Esophagus muscularis mucosa (tissue), 4 donors: ENCODE measurements around the gene C15orf39.

ENCODE experiments used
- EP300 ChIP-seq: sonication (generic); formaldehyde crosslinking; IDR thresholded peaks from one replicate; pipeline ENCODE4 v1.6.1; 2017; ENCODE audit warnings: antibody characterized with exemption
- POLR2A ChIP-seq: fragments of 450-650 bp; IDR thresholded peaks from one replicate; pipeline ENCODE4 v1.6.1; 2017; ENCODE audit warnings: antibody characterized with exemption, moderate library complexity, mild to moderate bottlenecking, low read depth
- POLR2AphosphoS5 ChIP-seq, 2 donors: sonication (generic); formaldehyde crosslinking; IDR thresholded peaks; one replicate each; pipeline ENCODE4 v1.6.1; 2017; ENCODE audit warnings: antibody characterized with exemption in 2 of 2
- TF ChIP-seq, protein P1 (sequence below), 3 experiments: fragments of 200-600 bp in 2 of 3; fragments of 450-650 bp in 1 of 3; sonication (generic) in 2 of 3; IDR thresholded peaks; one replicate each; pipeline ENCODE4 v1.5.1; 2017 to 2019; ENCODE audit warnings: antibody characterized with exemption in 3 of 3, mild to moderate bottlenecking in 2 of 3, moderate library complexity in 1 of 3

DNA sequence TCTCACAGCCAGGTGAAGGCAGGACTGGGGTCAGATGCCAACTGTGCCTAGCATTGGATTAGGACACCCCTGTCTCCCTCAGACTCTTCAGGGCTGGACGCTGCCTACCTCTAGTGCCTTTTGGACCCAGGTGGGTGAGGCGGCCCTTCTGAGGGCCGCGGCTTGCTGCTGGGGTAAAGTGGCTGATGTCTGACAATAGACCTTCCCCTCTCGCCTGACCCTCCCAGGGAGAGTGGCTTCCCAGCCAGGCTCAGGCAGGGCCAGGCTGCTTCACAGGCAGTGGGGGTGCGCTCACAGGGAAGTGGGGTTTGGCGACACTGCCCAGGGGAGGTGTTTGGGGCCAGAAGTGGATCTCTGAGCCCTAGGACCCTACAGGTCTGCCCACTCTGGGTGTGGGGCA, 43.3 kb upstream of the C15orf39 start:
- TF ChIP-seq POLR2AphosphoS5 (IDR thresholded peaks at IDR 0.05), result no peak
- TF ChIP-seq, protein P1, sequence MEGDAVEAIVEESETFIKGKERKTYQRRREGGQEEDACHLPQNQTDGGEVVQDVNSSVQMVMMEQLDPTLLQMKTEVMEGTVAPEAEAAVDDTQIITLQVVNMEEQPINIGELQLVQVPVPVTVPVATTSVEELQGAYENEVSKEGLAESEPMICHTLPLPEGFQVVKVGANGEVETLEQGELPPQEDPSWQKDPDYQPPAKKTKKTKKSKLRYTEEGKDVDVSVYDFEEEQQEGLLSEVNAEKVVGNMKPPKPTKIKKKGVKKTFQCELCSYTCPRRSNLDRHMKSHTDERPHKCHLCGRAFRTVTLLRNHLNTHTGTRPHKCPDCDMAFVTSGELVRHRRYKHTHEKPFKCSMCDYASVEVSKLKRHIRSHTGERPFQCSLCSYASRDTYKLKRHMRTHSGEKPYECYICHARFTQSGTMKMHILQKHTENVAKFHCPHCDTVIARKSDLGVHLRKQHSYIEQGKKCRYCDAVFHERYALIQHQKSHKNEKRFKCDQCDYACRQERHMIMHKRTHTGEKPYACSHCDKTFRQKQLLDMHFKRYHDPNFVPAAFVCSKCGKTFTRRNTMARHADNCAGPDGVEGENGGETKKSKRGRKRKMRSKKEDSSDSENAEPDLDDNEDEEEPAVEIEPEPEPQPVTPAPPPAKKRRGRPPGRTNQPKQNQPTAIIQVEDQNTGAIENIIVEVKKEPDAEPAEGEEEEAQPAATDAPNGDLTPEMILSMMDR (IDR thresholded peaks at IDR 0.05), result no peak
- TF ChIP-seq POLR2A, result no peak
- TF ChIP-seq EP300, result no peak
